HG03432 (cell line): ENCODE data around the gene C2.

ENCODE experiments used
- ATAC-seq: cut with Tn5 transposase; IDR thresholded peaks from one replicate; pipeline ENCODE4 v1.9.1; 2021; ENCODE audit warnings: mild to moderate bottlenecking, moderate library complexity; ENCODE audit not compliant: unreplicated experiment

The C2 gene

DNA sequence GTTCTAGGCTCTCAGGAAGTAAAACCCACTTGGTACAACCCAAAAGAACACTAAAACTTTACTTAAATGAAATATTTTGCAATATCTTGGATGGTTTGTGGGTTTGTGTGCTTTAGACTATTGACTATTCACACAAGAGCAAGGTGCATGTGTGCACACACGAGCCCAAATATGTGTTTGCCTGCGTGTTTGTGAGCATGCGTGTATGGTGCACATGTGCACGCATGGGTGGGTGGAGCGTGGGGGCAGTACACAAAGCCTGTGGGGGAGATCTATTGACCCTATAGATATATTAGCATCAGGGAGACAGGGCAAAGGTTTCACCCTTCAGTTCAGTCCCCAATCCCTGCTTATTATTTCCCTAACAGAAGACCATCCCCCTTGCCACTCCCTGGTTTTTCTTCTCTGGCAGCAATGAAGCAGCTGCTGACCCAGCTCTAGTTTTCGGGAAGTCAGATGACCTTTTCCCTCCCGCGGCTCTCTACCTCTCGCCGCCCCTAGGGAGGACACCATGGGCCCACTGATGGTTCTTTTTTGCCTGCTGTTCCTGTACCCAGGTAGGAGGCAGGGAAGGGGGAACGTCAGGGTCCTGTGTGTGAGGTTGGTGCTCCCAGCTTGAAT is at the start of gene C2:
TSS of gene C2 (plus strand) at position 476 of the 621 bp plus-strand sequence. CDS start at position 512, 36 bp downstream.
- no peak for ATAC-seq

DNA sequence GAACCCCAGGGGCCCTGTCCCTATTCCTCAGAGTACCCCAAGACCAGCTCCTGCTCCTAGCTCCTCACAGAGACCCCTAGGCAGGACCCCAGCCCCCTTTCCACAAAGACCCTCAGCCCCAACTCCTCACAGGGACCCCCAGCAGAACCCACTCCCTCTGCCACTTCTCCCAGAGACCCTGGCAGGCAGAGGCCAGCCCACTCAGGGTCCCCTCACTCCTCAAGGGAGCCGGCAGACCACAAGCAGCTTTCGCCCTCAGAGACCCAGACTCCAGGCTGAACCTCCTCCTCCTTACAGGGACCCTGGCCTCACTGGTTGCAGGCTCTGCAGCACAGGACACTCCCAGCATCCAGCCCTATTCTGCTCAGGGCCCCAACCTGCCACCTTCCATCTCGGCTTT is 49.3 kb upstream of the C2 start:
- ATAC-seq: no peak

DNA sequence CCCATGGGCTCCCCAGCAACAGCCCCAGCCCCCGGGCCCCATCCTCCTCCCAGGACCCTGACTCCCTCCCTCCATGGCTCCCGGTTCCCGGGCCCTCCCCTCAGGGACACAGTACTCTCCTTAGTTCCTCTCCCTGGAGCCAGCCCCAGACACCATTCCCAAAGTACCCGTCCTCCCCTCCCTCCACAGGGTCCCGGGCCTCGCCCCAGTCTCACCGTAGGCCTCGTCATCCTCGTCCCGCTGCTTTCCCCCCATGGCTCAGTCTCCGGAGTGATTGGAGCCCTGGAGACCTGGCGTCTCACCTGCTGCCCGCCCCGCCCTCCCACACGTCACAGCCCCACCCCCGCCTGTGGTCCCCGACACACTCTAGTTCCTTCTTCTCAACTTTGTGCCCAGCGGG is 48.8 kb upstream of the C2 start, which contains the start of gene SLC44A4:
TSS of gene SLC44A4 (minus strand) at position 272 of the 400 bp plus-strand sequence. CDS start at position 255, 17 bp downstream.
- no peak for ATAC-seq

DNA sequence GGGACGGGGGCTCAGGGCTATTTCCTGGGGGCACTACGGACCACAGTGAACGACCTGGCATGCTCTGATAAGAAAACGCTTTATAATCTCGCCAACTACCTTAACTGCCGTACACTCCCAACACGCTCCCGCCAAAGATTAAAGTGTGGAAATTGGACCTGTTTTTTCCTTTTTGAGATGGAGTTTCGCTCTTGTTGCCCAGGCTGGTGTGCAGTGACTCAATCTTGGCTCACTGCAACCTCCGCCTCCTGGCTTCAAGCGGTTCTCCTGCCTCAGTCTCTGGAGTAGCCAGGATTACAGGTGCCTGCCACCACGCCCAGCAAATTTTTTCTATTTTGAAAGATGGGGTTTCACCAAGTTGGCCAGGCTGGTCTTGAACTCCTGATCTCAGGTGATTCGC is 48.4 kb upstream of the C2 start:
- ATAC-seq: no peak

DNA sequence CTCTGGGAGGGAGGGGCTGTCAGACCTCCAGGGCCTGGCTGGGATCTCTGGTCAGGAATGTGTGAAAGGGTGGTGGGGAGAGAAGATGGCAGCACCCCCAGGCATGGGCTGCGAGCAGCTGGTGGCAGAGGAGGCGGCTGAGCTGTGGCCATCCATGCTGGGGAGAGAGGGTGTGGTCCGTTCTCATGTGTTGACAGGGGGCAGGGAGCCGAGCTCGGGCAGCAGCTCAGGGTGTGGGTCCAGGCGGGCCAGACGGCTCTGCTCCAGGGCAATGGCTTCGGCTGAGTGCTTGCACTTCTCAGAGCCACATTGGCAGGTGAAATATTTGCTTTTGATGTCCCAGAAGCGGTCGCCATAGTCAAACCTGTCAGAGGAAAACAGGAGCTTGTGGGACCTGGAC is 47.6 kb upstream of the C2 start:
- ATAC-seq: no peak

DNA sequence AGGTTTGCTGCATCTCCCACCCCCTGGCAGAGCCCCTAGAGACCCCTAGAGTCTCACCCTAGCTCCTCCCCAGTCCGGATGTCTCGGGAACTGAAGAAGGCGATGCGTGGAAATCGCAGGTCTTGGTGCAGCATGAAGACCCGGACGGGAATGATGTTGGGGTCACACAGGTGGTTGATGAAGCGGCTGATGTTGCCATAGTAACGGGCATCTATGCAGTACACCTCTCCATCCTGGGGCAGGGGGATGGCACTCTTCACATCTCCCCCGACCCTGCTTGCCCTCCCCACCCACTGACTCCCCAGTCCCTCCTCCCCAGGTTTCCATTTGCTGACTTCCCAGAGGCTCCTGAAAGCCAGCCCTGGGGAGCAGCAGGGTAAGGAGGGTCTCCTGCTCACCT is 46.9 kb upstream of the C2 start:
- no peak for ATAC-seq

DNA sequence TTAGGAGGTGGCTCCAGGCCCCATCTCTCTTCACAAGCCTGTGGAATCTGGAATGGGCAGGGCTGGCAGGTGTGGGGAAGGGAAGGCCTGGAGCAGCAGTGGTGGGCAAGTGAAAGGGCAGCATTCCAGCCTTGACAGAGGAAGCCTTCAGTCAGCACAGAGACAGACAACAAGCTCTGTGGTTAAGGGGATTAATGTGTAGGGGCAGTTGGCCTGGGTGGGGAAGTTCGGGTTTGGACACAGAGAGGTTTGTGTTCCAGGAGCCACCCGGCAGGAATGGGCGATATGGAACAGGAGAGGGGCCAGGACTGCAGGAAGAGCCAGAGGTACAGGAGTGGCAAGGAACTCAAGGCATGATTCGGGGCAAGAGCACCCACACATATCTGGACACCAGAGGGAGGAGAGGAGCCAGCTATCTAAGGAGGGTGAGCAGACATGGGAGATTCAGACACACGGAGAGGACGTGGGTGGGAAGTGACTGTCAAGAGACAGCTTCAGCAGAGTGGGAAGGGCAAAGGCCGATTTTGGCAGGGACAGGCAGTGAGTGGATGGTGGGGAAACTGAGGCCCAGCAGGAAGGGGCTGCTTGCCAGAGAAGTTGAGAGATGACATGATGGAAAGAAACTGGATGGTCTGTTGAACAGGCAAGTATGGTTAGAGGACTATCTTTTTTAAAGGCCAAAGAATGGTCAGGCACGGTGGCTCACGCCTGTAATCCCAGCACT is 46.2 kb upstream of the C2 start:
- ATAC-seq: no peak

DNA sequence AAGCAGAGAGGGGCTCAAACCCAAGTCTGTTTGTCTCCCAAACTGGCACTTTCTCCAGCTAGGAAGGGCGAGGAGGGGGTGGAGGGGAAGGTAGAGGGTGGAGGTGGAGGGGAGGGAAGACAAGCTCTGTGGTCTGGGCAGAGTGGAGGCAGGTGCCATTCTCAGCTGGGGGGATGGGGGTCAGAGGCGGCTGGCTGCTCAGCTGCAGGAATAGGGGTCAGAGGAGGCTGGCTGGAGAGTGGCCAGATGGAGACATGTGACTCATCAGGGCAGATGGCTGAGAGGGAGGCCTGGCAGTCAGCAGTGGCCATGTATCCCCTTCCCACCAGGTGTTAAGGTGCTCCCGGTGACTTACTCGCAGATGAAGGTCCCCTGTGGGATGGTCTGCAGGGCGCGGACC is 45.2 kb upstream of the C2 start:
- no peak for ATAC-seq

DNA sequence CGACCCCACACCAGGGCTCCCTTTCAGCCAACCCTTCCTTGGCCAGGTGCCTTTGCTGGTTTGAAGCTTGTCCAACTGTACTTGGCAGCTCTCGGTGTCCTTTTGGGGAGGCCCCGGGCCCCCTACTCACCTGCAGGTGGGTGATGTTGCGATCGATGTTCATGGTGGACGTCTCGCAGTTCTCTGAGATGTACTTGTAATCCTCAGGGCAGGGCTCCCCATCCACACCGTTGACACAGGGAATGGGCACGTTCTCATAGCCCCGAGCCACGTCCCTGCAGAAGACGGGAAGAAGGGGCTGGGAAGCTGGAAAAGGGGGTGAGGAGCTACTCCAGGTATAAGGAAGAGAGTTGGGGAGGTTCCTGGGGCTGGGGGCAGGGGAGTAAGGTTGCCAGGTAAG is 43.8 kb upstream of the C2 start:
- ATAC-seq: no peak

DNA sequence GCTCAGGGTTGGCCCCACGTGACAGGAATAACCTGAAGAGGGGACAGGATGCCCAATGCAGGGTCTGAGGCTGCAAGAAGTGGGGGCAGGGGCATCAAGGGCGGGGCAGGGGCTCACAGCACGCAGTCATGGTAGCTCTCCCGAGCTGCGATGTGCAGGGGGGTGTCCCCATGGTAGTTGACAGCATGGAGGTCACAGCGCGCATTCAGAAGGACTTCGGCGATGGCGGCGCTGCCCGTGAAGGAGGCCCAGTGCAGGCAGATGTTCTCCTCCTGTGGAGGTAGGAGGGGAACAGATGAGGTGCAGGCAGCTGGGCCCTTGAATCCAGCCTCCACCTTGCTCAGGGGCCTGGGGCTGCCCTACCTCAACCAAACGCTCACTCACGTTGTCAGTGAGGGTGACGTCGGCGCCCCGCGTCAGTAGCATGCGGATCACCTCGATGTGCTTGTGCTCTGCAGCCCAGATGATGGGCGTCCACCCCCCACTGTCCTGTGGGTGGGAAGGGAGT is 42.9 kb upstream of the C2 start:
- ATAC-seq: no peak

DNA sequence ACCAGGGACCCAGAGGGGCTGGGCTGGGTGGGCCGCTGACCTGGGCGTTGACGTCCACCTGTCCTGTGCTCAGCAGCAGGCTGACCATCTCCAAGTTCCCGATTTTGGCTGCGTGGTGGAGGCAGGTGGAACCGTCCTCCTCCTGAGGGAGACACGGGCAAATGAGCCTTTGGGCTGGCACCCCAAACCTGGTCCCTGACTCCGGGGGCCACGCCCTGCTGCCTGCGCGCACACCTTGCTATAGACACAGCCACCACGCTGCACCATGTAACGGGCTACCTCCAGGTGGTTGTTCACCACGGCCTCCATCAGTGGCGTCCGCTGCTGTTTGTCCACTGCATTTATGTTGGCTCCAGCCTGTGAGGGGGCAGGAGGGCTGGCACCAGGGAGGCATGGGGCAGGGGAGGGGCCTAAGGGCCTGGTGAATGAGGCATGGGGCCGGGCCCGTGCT is 41.0 kb upstream of the C2 start:
- no peak for ATAC-seq

DNA sequence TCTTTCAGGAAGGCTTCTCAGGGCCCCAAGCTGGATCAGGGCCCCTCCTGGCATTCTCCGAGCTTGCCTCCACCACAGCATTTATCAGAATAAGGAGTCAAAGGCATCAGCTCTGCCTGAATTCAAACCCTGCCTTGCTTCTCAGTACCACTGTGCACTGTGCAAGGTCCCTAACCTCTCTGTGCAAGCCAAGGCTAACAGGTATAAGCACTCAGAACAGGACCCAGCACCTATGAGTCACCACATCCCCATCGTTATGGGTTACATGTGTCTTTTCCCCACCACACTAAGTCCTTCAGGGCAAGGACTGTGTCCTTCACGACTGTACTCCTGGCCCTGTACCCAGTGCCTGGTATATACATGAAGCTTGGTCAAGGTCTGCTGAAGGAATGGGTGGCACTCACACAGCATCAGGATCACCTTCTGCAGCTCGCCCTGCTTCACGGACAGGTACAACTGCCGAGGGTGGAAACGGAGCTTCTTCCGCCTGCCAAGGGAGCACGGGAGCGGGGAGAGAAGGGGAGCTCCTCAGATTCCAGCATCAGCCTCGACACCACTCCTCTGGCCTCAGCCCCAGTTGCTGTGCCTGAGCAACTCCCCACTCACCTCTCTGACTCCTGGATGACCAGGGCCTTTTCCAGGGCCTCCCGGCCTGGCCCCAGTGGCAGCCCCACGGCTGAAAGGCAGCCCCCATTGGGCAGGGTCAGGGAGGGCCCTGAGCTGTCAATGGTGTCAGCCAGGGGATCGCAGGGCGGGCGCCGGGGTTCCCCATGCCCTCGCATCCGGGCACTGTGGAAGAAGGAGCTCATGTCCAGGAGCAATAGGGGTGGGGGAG is 40.1 kb upstream of the C2 start:
- no peak for ATAC-seq

DNA sequence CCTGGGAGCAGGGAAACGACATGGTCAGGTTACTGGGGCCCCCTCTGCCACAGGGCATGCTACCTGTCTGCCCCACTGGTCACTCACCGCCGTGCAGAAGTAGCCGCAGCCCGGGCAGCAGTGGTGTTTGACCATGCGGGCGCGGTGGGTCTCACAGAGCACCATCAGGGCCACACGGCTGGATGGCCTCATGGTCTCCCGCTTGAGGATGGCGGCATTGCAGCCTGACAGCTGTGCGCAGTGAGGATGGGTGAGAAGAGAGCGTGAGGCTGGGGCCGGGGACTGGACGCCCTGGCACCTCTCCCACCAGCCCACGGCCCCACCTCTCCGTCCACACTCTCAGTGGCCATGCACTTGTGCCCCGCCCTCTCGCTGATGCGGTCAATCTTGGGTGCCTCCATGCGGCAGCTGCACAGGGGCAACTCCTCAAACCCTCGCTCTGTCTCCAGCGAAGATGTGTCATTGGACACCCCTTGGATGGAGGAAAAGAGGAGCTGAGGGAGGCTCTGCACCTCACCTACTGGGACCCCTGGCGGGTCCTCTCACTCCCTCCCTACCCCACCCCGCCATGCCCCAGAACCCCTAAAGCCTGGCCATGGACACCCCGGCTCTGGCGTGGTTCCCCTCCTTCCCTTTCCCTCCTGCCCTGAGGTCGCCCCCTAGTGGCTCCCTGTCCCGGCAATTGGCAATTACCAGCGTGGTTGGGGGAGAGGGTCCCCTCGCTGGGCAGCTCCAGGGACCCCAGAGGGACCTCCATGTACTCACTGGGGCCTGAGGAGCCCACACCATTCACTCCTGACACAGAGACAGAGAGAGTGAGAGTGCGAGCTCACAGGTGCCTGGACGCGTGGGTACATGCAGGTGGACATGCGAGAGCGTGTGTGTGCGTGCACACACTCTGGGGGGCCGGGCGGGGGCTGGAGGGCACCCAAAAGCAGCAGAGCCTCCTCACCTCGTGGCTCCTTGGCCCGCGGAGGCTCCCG is 39.0 kb upstream of the C2 start:
- no peak for ATAC-seq

DNA sequence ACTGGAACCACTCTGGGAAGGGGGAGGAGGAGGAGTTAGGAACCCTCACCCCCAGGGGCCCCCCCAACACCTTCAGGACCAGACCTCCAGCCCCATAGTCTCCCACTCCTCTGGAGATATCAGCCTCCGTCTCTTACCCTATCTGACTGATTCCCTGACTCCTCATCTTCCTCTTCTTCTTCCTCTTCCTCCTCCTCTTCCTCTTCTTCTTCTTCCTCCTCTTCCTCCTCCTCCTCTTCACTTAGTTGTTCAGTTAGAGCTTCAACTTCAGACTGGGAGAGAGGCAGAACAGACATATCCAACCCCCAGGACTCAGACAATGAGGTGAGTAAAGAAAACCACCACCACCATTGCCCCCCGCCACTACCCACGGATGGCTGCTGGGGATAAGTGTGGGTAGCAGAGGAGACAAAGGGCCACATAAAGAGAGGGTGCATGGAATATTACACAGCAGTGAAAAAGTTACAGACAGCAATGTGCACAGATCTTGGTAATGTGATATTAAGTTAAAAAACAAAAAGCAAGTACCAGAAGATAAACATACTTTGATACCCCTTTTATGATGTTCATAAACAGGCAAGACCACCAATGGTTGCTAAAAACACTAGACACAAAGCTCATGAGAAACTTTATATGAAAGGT is 38.1 kb upstream of the C2 start:
- no peak for ATAC-seq

DNA sequence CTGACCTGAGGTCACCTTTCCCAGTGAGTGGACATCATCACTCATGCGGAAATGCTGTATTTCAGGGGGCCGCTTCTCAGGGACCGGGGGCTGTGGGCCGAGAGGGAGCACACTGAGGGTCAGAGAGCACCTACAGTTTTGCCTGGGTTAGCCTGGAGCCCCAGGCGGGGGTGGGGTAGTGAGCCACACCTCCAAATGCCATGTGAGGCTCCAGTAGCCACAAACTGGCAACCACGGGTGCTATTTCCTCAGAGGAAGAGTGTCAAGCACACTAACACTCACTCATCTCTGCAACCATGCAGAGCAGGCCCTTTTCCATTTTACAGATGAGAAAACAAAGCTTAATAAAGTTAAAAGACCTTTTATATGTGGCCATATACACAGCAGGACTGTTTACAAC is 34.7 kb upstream of the C2 start:
- ATAC-seq: no peak

DNA sequence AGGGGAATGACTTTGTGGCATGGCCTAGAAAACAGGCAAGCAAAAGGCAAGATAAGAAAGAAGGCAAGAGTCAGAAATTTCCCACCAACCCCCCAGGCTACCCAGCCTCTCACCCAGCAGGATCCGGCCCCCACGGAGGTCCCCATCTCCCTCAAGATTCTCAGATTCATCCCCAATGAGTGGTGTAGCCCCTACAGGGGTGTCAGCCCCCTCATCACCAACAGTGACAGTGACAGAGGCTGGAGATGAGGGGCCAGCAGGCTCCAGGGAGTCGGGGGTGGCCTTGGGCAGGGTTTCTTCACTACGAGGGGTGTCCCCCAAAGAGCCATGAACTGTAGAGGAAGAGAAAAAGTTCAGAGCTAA is 31.0 kb upstream of the C2 start:
- no peak for ATAC-seq

DNA sequence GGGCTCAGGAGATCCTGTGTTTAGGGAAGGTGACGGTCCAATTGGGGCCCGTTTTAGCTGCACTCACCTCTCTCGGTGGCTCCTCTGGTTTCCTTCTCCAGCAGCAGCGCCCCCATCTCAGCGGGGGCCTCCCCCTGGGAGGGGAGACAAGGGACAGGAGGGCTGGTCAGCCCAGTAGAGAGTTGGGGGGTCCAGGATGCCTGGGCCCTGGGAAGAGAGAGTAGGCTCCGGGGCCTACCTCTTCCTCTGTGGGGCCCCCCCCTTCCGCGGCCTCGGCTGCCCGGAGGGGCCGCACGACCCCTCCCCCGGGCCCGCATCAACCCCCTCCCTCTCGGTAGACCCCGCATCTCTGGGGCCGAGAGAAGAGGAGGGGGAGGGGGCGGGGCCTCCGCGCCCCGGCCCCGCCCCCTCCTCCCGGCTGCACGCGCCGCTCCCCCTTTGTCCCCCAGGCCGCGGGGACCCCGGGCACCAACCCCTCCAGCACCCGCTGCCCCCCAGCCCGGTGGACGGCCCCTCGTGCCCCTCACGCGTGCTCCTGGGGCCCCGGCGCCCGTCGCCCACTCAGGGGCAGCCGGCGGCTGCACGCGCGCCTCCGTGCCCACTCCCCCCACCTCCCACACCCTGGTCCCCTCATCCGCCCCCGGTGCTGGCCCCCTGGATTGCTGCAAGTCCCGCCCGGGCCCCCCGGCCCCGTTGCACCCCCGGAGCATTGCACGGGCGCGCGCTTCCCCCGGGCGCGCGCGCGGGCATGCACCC is 30.5 kb upstream of the C2 start:
- ATAC-seq: peak; percentile 7

DNA sequence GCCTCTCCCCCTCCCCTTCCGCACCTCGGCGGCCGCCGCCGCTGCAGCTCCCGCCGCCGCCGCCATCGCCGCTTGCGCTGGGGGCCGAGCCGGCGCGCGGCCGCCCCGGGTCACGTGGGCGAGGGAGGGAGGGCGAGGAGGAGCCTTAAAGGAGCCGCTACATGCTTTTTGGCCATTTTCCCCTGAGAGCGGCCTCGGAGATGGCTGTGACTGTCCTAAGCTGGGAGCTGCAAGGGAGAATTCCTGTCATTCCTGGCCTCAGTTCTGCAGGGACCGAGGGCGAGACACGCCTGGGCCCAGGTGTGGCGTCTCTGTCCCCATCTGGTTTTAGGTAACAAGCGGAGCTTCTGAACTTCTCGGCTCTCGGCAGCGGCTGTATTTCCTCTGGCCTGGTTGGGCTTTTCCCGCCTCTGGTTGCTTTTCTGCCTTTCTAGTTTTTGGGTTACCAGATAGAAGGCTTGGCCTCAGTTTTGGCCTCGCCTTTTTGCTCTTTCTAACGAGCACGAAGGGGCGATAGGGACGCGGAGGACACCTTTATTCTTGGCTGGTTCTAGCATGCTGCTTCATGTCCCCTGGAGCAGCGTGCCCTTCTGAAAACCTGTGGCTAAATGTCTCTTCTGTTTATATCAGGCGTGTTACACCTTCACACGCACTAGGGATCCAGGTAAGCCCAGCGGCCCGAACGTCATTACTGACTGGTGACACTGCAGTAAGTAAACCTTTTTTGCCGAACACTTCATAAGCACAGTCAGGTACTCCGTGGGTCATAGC is 29.7 kb upstream of the C2 start, which contains the start of gene EHMT2:
TSS of gene EHMT2 (minus strand) at position 87 of the 771 bp plus-strand sequence. CDS start at position 66, 21 bp downstream.
- ATAC-seq: peak; percentile 53
